ENCODE measurements around the gene USP9Y. TPM values are rescaled to one million over a fixed set of nuclear protein-coding genes. Genes with fewer than 3 reads are reported as not detected.

USP9Y gene
- total and polyA plus RNA-seq, 10 of the 15 experiments (the other 5 are each of a cell fraction or from before 2014, with no cell fraction given), result 0.08 TPM; not detected in 9

GRCh38 chrY:12729746-12730145 is 28.7 kb downstream of the USP9Y start (continued):
- TF ChIP-seq ZNF24 (IDR thresholded peaks at IDR 0.05) (no peak), PKNOX1 (IDR thresholded peaks at IDR 0.05) (no peak), DPF2 (IDR thresholded peaks at IDR 0.05) (no peak), ETV6 (conservative IDR thresholded peaks at IDR 0.05 in 1 of 2, IDR thresholded peaks at IDR 0.05 in 1 of 2; ENCODE audit: borderline replicate concordance in 1 of 2, low read depth in 1 of 2) (no peak), PBX3 (IDR thresholded peaks at IDR 0.05; ENCODE audit: insufficient replicate concordance, low read depth, low read length) (no peak), HSF1 (IDR thresholded peaks at IDR 0.05; ENCODE audit: low read depth, low read length) (no peak)

GRCh38 chrY:12733625-12734024 is 32.6 kb downstream of the USP9Y start:
- H3K9ac ChIP-seq (ENCODE audit: control insufficient read depth, insufficient read depth, low read length), result no peak overlapping the region
- WGBS (ENCODE audit: insufficient coverage, insufficient replicate concordance, low lambda C conversion rate, missing lambda C conversion rate), result no CpG with 5 or more reads among the region's 3 CpGs
- no peak overlapping the region for H3K4me3 ChIP-seq
- BruUV-seq (replicated peaks), result no TSS peak
- FAIRE-seq (no peak), DNase-seq (ENCODE audit: low read depth, low spot score) (no peak), ATAC-seq (no peak)
- H3K4me2 ChIP-seq (ENCODE audit: control insufficient read depth, insufficient read depth), result no peak overlapping the region
- H3K4me1 ChIP-seq (ENCODE audit: control insufficient read depth, insufficient read depth, low read length), result no peaks in the 10 kb centered on the region
- in situ Hi-C loops (cut with MboI), result no loop called here
- H3K27ac ChIP-seq (ENCODE audit: control insufficient read depth, insufficient read depth), result no peak overlapping the region
- H2AFZ ChIP-seq (ENCODE audit: control insufficient read depth, low read depth, low read length), result no peak overlapping the region
- ChIA-PET CTCF (no interaction called here), SMC1A (ENCODE audit: uncharacterized antibody, unreplicated experiment) (no interaction called here), RAD21 (ENCODE audit: unreplicated experiment) (no interaction called here), POLR2A (no interaction called here)
- H4K20me1 ChIP-seq (ENCODE audit: control insufficient read depth, insufficient read depth), result no peaks in the 10 kb centered on the region
- TF ChIP-seq E2F4 (IDR thresholded peaks at IDR 0.05; ENCODE audit: low read depth, low read length), result no peak
- no peak for TF ChIP-seq POLR2AphosphoS5 (IDR thresholded peaks at IDR 0.05; ENCODE audit: low read length)
- no peak for TF ChIP-seq KLF5 (IDR thresholded peaks at IDR 0.05; ENCODE audit: partially characterized antibody)
- TF ChIP-seq RAD21 (IDR thresholded peaks at IDR 0.05; ENCODE audit: insufficient read depth, low read depth, low read length), result no peak
- no peak for TF ChIP-seq ZNF217 (IDR thresholded peaks at IDR 0.05)
- TF ChIP-seq RUNX3 (IDR thresholded peaks at IDR 0.05; ENCODE audit: low read length), result no peak
- TF ChIP-seq HDAC2 (IDR thresholded peaks at IDR 0.05), result no peak
- no peak for TF ChIP-seq EGR1 (IDR thresholded peaks at IDR 0.05; ENCODE audit: borderline replicate concordance in 1 of 2, low read depth in 2 of 2, low read length in 2 of 2)
- no peak for TF ChIP-seq BMI1 (IDR thresholded peaks at IDR 0.05; ENCODE audit: borderline replicate concordance)
- no peaks in the 10 kb centered on the region for H3K79me2 ChIP-seq (ENCODE audit: control insufficient read depth, insufficient read depth, low read length)
- H3K36me3 ChIP-seq (ENCODE audit: control insufficient read depth in 2 of 2, insufficient read depth in 2 of 2, low read length in 1 of 2), result no peaks in the 10 kb centered on the region
- H3K9me3 ChIP-seq (replicated peaks; ENCODE audit: control insufficient read depth, insufficient read depth, low read length), result no peaks in the 10 kb centered on the region
- H3K27me3 ChIP-seq (replicated peaks in 1 of 2; ENCODE audit: control insufficient read depth in 2 of 2, insufficient read depth in 2 of 2, low read length in 1 of 2), result no peaks in the 10 kb centered on the region
- intact Hi-C loops (cut with micrococcal nuclease; ENCODE audit: unreplicated experiment), result no loop called here

All from GM12878 (cell line).